ENCODE data around the gene MAML1. TPM values are rescaled to one million over a fixed set of nuclear protein-coding genes. Genes with fewer than 3 reads are reported as not detected.

MAML1 gene
- total and polyA plus RNA-seq, 2 experiments from 2014 or later: 9.6 to 43.9 TPM

DNA sequence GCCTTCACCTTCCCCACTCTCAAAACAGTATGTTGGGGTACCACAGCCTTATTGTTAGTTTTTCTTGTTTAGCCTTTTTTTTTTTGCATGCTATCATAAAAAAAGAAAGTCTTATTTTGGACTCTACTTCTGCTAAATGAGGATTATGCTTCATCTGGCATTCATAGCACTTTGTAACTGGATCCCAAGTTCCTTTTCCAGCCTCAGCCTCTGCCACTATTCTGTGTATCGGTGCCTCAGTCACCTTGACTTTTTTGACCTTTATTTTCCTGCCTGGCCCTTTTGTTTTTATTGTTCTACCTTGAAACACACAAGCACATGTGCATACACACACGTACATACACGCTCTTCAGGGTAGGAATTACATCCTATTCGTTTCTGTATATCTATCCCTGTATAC is 8.5 kb upstream of the MAML1 start:
- H3K36me3 Mint-ChIP-seq (ENCODE audit: low read depth): peaks cover 90% of the 10 kb centered on the region
- TF ChIP-seq, protein P1, sequence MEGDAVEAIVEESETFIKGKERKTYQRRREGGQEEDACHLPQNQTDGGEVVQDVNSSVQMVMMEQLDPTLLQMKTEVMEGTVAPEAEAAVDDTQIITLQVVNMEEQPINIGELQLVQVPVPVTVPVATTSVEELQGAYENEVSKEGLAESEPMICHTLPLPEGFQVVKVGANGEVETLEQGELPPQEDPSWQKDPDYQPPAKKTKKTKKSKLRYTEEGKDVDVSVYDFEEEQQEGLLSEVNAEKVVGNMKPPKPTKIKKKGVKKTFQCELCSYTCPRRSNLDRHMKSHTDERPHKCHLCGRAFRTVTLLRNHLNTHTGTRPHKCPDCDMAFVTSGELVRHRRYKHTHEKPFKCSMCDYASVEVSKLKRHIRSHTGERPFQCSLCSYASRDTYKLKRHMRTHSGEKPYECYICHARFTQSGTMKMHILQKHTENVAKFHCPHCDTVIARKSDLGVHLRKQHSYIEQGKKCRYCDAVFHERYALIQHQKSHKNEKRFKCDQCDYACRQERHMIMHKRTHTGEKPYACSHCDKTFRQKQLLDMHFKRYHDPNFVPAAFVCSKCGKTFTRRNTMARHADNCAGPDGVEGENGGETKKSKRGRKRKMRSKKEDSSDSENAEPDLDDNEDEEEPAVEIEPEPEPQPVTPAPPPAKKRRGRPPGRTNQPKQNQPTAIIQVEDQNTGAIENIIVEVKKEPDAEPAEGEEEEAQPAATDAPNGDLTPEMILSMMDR (conservative IDR thresholded peaks at IDR 0.05; ENCODE audit: low read depth in 2 of 2): no peak
- no peak for TF ChIP-seq ZNF114 (CRISPR knock-in tag; IDR thresholded peaks at IDR 0.05)
- no peaks in the 10 kb centered on the region for H3K4me1 Mint-ChIP-seq

DNA sequence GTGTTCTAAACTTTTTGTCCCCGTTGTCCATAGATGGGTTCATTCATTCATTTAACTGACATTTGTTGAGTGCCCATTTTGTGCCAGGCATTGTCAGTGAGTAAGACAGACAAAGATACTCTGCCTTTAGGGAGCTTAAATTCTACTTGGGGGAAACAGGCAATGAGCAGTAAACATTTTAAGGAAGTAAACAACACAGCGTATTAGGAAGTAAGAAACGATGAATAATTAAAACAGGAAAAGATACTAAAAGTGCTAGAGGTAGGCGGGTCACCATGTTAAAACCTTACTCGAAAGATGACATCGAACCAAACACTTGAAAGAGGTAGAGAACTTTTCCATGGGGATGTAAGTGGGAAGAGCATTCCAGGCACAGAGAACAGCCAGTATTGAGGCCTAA is 5.5 kb upstream of the MAML1 start:
- no peak overlapping the region for H3K4me3 Mint-ChIP-seq
- H3K27me3 Mint-ChIP-seq (ENCODE audit: insufficient read depth, low read depth, poor library complexity): peaks cover 4% of the 10 kb centered on the region
- Histone ChIP-seq H3K4me2 (no peak overlapping the region), H3K4me1 (ENCODE audit: insufficient read depth) (no peaks in the 10 kb centered on the region), H3F3A (replicated peaks; ENCODE audit: low read depth) (peaks cover 61% of the 10 kb centered on the region), H3K27ac (ENCODE audit: low read depth) (no peak overlapping the region), H3K9me2 (ENCODE audit: insufficient read depth) (no peaks in the 10 kb centered on the region), H3K79me2 (replicated peaks; ENCODE audit: insufficient read depth) (0 out of 2 replicates have a peak, but pooled peaks cover 8% of the 10 kb centered on the region), H4K20me1 (replicated peaks; ENCODE audit: insufficient read depth) (peaks cover 31% of the 10 kb centered on the region), H3K27me3 (ENCODE audit: insufficient read depth) (no peaks in the 10 kb centered on the region), H2AFZ (no peak overlapping the region), H3K36me3 (ENCODE audit: insufficient read depth) (peaks cover 73% of the 10 kb centered on the region), H3K4me3 (no peak overlapping the region)
- H3K27ac Mint-ChIP-seq: no peak overlapping the region
- DNase-seq (ENCODE audit: low spot score) (no peak), ATAC-seq (no peak)
- H3K9me3 Mint-ChIP-seq: no peaks in the 10 kb centered on the region
- peaks cover 9% of the 10 kb centered on the region for H3K4me1 Mint-ChIP-seq
- H3K36me3 Mint-ChIP-seq (ENCODE audit: low read depth): peaks cover 83% of the 10 kb centered on the region
- TF ChIP-seq JUNB (IDR thresholded peaks at IDR 0.05; ENCODE audit: unreplicated experiment) (no peak), STAT1 (IDR thresholded peaks at IDR 0.05; ENCODE audit: unreplicated experiment) (no peak), CREB1 (CRISPR knock-in tag; IDR thresholded peaks at IDR 0.05; ENCODE audit: low read depth) (no peak), ZNF114 (CRISPR knock-in tag; IDR thresholded peaks at IDR 0.05) (no peak), EZH2 (IDR thresholded peaks at IDR 0.05; ENCODE audit: low read depth, unreplicated experiment) (no peak), NANOG (IDR thresholded peaks at IDR 0.05; ENCODE audit: borderline replicate concordance) (no peak), EZH2phosphoT487 (IDR thresholded peaks at IDR 0.05; ENCODE audit: unreplicated experiment) (no peak), POLR2AphosphoS5 (IDR thresholded peaks at IDR 0.05; ENCODE audit: low read depth) (no peak)
- TF ChIP-seq, protein P1 (conservative IDR thresholded peaks at IDR 0.05; ENCODE audit: low read depth in 2 of 2): no peak
- TF ChIP-seq, protein P2, sequence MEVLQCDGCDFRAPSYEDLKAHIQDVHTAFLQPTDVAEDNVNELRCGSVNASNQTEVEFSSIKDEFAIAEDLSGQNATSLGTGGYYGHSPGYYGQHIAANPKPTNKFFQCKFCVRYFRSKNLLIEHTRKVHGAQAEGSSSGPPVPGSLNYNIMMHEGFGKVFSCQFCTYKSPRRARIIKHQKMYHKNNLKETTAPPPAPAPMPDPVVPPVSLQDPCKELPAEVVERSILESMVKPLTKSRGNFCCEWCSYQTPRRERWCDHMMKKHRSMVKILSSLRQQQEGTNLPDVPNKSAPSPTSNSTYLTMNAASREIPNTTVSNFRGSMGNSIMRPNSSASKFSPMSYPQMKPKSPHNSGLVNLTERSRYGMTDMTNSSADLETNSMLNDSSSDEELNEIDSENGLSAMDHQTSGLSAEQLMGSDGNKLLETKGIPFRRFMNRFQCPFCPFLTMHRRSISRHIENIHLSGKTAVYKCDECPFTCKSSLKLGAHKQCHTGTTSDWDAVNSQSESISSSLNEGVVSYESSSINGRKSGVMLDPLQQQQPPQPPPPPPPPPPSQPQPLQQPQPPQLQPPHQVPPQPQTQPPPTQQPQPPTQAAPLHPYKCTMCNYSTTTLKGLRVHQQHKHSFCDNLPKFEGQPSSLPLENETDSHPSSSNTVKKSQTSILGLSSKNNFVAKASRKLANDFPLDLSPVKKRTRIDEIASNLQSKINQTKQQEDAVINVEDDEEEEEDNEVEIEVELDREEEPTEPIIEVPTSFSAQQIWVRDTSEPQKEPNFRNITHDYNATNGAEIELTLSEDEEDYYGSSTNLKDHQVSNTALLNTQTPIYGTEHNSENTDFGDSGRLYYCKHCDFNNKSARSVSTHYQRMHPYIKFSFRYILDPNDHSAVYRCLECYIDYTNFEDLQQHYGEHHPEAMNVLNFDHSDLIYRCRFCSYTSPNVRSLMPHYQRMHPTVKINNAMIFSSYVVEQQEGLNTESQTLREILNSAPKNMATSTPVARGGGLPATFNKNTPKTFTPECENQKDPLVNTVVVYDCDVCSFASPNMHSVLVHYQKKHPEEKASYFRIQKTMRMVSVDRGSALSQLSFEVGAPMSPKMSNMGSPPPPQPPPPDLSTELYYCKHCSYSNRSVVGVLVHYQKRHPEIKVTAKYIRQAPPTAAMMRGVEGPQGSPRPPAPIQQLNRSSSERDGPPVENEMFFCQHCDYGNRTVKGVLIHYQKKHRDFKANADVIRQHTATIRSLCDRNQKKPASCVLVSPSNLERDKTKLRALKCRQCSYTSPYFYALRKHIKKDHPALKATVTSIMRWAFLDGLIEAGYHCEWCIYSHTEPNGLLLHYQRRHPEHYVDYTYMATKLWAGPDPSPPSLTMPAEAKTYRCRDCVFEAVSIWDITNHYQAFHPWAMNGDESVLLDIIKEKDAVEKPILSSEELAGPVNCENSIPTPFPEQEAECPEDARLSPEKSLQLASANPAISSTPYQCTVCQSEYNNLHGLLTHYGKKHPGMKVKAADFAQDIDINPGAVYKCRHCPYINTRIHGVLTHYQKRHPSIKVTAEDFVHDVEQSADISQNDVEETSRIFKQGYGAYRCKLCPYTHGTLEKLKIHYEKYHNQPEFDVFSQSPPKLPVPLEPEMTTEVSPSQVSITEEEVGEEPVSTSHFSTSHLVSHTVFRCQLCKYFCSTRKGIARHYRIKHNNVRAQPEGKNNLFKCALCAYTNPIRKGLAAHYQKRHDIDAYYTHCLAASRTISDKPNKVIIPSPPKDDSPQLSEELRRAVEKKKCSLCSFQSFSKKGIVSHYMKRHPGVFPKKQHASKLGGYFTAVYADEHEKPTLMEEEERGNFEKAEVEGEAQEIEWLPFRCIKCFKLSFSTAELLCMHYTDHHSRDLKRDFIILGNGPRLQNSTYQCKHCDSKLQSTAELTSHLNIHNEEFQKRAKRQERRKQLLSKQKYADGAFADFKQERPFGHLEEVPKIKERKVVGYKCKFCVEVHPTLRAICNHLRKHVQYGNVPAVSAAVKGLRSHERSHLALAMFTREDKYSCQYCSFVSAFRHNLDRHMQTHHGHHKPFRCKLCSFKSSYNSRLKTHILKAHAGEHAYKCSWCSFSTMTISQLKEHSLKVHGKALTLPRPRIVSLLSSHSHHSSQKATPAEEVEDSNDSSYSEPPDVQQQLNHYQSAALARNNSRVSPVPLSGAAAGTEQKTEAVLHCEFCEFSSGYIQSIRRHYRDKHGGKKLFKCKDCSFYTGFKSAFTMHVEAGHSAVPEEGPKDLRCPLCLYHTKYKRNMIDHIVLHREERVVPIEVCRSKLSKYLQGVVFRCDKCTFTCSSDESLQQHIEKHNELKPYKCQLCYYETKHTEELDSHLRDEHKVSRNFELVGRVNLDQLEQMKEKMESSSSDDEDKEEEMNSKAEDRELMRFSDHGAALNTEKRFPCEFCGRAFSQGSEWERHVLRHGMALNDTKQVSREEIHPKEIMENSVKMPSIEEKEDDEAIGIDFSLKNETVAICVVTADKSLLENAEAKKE (CRISPR knock-in tag; IDR thresholded peaks at IDR 0.05): no peak
- TF ChIP-seq, protein P3, sequence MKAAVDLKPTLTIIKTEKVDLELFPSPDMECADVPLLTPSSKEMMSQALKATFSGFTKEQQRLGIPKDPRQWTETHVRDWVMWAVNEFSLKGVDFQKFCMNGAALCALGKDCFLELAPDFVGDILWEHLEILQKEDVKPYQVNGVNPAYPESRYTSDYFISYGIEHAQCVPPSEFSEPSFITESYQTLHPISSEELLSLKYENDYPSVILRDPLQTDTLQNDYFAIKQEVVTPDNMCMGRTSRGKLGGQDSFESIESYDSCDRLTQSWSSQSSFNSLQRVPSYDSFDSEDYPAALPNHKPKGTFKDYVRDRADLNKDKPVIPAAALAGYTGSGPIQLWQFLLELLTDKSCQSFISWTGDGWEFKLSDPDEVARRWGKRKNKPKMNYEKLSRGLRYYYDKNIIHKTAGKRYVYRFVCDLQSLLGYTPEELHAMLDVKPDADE (IDR thresholded peaks at IDR 0.05): no peak

More for the DNA sequence above, 8.5 kb upstream of the MAML1 start:
- Histone ChIP-seq H3K27ac (ENCODE audit: low read depth) (peak overlapping the region; percentile 77), H2AFZ (no peak overlapping the region), H3K9me2 (ENCODE audit: insufficient read depth) (no peaks in the 10 kb centered on the region), H3K4me2 (no peak overlapping the region), H3K4me3 (no peak overlapping the region), H3K36me3 (ENCODE audit: insufficient read depth) (peaks cover 95% of the 10 kb centered on the region), H4K20me1 (replicated peaks; ENCODE audit: insufficient read depth) (peaks cover 41% of the 10 kb centered on the region), H3K79me2 (replicated peaks; ENCODE audit: insufficient read depth) (peaks cover 19% of the 10 kb centered on the region; the same call in 1 of the 2 replicates), H3K4me1 (ENCODE audit: insufficient read depth) (no peaks in the 10 kb centered on the region), H3F3A (replicated peaks; ENCODE audit: low read depth) (peaks cover 54% of the 10 kb centered on the region), H3K27me3 (ENCODE audit: insufficient read depth) (no peaks in the 10 kb centered on the region)
- no peak for DNase-seq (ENCODE audit: low spot score)
- Mint-ChIP-seq H3K9me3 (no peaks in the 10 kb centered on the region), H3K4me3 (no peak overlapping the region), H3K27ac (no peak overlapping the region), H3K27me3 (ENCODE audit: insufficient read depth, low read depth, poor library complexity) (peaks cover 2% of the 10 kb centered on the region)
- ATAC-seq: no peak

Data from GM23338 (cell line).